AG04449 (cell line): Measurements from ENCODE around the gene AFM.
A peak's percentile ranks its signal among the peaks of the same experiment; 100 is the strongest.

Experiments
- CTCF ChIA-PET: fragments of 350-600 bp; formaldehyde crosslinking; extraction: SDS; loops from one replicate; lab custom pipeline; 2021; ENCODE audit warnings: antibody characterized with exemption; lab: Yijun Ruan, JAX
- POLR2A ChIA-PET: fragments of 400-600, 350-600 bp; formaldehyde crosslinking; extraction: SDS; loops from one replicate; lab custom pipeline; 2020; ENCODE audit warnings: antibody characterized with exemption, inconsistent platforms; lab: Yijun Ruan, JAX
- DNase-seq: peaks from one replicate; pipeline ENCODE4 v3.0.0-alpha.2; 2010; ENCODE audit warnings: low read depth, low spot score
- H3K4me3 ChIP-seq: 2 replicates; pipeline ENCODE4 v1.5.1; 2011; ENCODE audit warnings: low read depth, mild to moderate bottlenecking, control low read depth, low read length
- CTCF ChIP-seq: IDR thresholded peaks from one replicate; pipeline ENCODE4 v1.5.1; 2011; ENCODE audit warnings: mild to moderate bottlenecking, moderate library complexity, low read length, control low read depth, inconsistent platforms; ENCODE audit not compliant: insufficient read depth; ENCODE audit errors: missing control alignments

AFM gene

GRCh38 chr4:73505567-73505966 lies 24.0 kb downstream of the AFM start:
- CTCF ChIA-PET: no interaction called here
- POLR2A ChIA-PET: no interaction called here
- TF ChIP-seq CTCF: no peak
- H3K4me3 ChIP-seq: no peak overlapping the region
- no peak for DNase-seq

- ChIA-PET CTCF (no interaction called here), POLR2A (no interaction called here)
- DNase-seq: no peak
- no peak for TF ChIP-seq CTCF
- H3K4me3 ChIP-seq: no peak overlapping the region
Measured at GRCh38 chr4:73507541-73507940, 26.0 kb downstream of the AFM start.

- H3K4me3 ChIP-seq: no peak overlapping the region
- POLR2A ChIA-PET: no interaction called here
- no peak for TF ChIP-seq CTCF
- DNase-seq: no peak
- CTCF ChIA-PET: no interaction called here
Measured at GRCh38 chr4:73508651-73509050, 27.1 kb downstream of the AFM start.

- no peak for TF ChIP-seq CTCF
- DNase-seq: no peak
- POLR2A ChIA-PET: no interaction called here
- CTCF ChIA-PET: no interaction called here
- no peak overlapping the region for H3K4me3 ChIP-seq
Measured at GRCh38 chr4:73518340-73518739, 36.8 kb downstream of the AFM start.

GRCh38 chr4:73520821-73521220 lies 39.3 kb downstream of the AFM start:
- POLR2A ChIA-PET: no interaction called here
- no peak for TF ChIP-seq CTCF
- peak; percentile 14 for DNase-seq

GRCh38 chr4:73523126-73523525 lies 41.6 kb downstream of the AFM start:
- DNase-seq: no peak
- no peak overlapping the region for H3K4me3 ChIP-seq
- CTCF ChIA-PET: no interaction called here
- POLR2A ChIA-PET: no interaction called here
- TF ChIP-seq CTCF: no peak

More at GRCh38 chr4:73520821-73521220, 39.3 kb downstream of the AFM start:
- H3K4me3 ChIP-seq: no peak overlapping the region
- CTCF ChIA-PET: no interaction called here
